KMS-11 (cell line): ENCODE results near the gene SLC22A31.
"Not testable (repeated sequence)": the region's sequence is repeated elsewhere in the genome, so short reads cannot be mapped to it uniquely, and the experiment has no call there.

ENCODE experiments used
- H2AFZ ChIP-seq: fragments of 200-600 bp; sonication (generic); 2 replicates; pipeline ENCODE4 v1.6.1; 2016; ENCODE audit warnings: antibody characterized with exemption, mixed run types, low read depth
- H3K27ac ChIP-seq: fragments of 200-600 bp; sonication (generic); 2 replicates; pipeline ENCODE4 v1.6.1; 2016; ENCODE audit warnings: mild to moderate bottlenecking, mixed run types
- H3K27me3 ChIP-seq: fragments of 200-600 bp; sonication (generic); 2 replicates; pipeline ENCODE4 v1.6.1; 2017; ENCODE audit warnings: mild to moderate bottlenecking, low read depth, mixed run types, moderate library complexity; ENCODE audit not compliant: insufficient read depth
- H3K36me3 ChIP-seq: fragments of 200-600 bp; sonication (generic); 2 replicates; pipeline ENCODE4 v1.6.1; 2017; ENCODE audit warnings: mild to moderate bottlenecking, mixed run types; ENCODE audit not compliant: insufficient read depth
- H3K4me1 ChIP-seq: fragments of 200-600 bp; sonication (generic); 2 replicates; pipeline ENCODE4 v1.6.1; 2016; ENCODE audit warnings: mild to moderate bottlenecking, low read depth, mixed run types; ENCODE audit not compliant: poor library complexity, severe bottlenecking
- H3K4me2 ChIP-seq: fragments of 200-600 bp; sonication (generic); 2 replicates; pipeline ENCODE4 v1.7.0; 2016; ENCODE audit warnings: mild to moderate bottlenecking, mixed run types
- H3K4me3 ChIP-seq: fragments of 200-600 bp; sonication (generic); IDR thresholded peaks from 2 replicates; pipeline ENCODE4 v1.6.1; 2017; ENCODE audit warnings: low read depth, low read length, mixed read lengths; ENCODE audit not compliant: insufficient read depth
- H3K79me2 ChIP-seq: fragments of 200-600 bp; sonication (generic); 2 replicates; pipeline ENCODE4 v1.6.1; 2016; ENCODE audit warnings: low read depth, mixed run types; ENCODE audit not compliant: insufficient read depth
- H3K9ac ChIP-seq: fragments of 200-600 bp; sonication (generic); 2 replicates; pipeline ENCODE4 v1.6.1; 2016; ENCODE audit warnings: mild to moderate bottlenecking, mixed run types
- H4K20me1 ChIP-seq: fragments of 200-600 bp; sonication (generic); 2 replicates; pipeline ENCODE4 v1.6.1; 2016; ENCODE audit warnings: mild to moderate bottlenecking, mixed run types; ENCODE audit not compliant: insufficient read depth
- TF ChIP-seq, protein P1 (sequence below): fragments of 200-600 bp; sonication (generic); conservative IDR thresholded peaks from 2 replicates; pipeline ENCODE4 v1.6.1; 2017; ENCODE audit warnings: low read depth, mild to moderate bottlenecking, antibody characterized with exemption, low read length, moderate library complexity, mixed read lengths

Gene SLC22A31

DNA sequence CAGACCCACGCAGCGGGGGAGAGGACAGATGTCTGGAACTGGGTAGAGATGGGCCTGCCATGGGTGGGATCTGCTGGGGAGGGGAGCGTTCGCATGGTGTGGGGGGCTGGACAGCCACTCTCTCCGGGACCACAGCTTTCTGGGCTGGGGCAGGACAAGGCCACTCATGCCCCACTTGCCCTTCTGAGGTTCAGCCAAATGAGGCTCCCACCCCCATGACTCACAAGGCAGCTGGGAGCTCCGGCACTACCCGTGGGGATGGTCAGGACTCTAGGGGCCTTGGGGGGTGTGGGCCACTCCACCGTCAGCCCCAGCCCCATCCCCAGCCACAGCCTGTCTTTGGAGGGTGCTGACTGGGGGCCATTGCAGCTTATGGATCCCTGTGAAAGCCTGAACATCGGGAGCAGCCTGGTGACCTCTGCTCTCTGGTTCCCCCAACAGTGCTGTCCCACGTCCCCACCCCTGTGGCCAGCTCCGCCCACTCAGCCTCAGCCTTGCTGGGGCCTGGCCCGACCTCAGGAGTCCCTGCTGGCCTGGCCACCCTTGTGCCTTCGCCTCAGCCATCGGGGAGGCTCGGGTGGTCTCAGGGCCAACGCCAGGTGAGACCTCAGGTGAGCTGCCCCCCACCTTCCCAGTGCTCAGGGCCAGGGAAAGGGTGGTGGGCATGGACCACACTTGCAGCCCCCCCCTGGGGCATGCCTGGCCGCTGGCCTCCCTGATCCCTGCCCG is 33.5 kb downstream of the SLC22A31 start:
- Histone ChIP-seq H3K4me2 (no peak overlapping the region), H2AFZ (no peak overlapping the region), H4K20me1 (no peaks in the 10 kb centered on the region), H3K79me2 (no peaks in the 10 kb centered on the region), H3K4me3 (no peak overlapping the region), H3K9ac (no peak overlapping the region), H3K4me1 (peaks cover 21% of the 10 kb centered on the region), H3K27me3 (peaks cover 37% of the 10 kb centered on the region), H3K27ac (no peak overlapping the region), H3K36me3 (no peaks in the 10 kb centered on the region)
- TF ChIP-seq, protein P1, sequence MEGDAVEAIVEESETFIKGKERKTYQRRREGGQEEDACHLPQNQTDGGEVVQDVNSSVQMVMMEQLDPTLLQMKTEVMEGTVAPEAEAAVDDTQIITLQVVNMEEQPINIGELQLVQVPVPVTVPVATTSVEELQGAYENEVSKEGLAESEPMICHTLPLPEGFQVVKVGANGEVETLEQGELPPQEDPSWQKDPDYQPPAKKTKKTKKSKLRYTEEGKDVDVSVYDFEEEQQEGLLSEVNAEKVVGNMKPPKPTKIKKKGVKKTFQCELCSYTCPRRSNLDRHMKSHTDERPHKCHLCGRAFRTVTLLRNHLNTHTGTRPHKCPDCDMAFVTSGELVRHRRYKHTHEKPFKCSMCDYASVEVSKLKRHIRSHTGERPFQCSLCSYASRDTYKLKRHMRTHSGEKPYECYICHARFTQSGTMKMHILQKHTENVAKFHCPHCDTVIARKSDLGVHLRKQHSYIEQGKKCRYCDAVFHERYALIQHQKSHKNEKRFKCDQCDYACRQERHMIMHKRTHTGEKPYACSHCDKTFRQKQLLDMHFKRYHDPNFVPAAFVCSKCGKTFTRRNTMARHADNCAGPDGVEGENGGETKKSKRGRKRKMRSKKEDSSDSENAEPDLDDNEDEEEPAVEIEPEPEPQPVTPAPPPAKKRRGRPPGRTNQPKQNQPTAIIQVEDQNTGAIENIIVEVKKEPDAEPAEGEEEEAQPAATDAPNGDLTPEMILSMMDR: no peak

DNA sequence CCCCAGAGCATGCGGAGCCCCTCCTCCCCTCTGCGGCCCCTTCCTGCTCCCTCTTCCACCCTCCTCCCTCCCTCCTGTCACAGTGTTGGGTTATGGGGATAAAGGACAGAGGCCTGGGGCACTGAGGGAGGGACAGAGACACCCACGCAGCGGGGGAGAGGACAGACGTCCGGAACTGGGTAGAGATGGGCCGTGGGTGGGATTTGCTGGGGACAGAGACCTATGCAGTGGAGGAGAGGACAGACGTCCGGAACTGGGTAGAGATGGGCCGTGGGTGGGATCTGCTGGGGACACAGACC is 34.7 kb downstream of the SLC22A31 start:
- H4K20me1 ChIP-seq, H3K36me3 ChIP-seq, H2AFZ ChIP-seq, H3K79me2 ChIP-seq, H3K4me3 ChIP-seq, H3K27ac ChIP-seq, H3K4me2 ChIP-seq, H3K9ac ChIP-seq: not testable (repeated sequence)
- Histone ChIP-seq H3K27me3 (peaks cover 37% of the 10 kb centered on the region), H3K4me1 (peaks cover 15% of the 10 kb centered on the region)

DNA sequence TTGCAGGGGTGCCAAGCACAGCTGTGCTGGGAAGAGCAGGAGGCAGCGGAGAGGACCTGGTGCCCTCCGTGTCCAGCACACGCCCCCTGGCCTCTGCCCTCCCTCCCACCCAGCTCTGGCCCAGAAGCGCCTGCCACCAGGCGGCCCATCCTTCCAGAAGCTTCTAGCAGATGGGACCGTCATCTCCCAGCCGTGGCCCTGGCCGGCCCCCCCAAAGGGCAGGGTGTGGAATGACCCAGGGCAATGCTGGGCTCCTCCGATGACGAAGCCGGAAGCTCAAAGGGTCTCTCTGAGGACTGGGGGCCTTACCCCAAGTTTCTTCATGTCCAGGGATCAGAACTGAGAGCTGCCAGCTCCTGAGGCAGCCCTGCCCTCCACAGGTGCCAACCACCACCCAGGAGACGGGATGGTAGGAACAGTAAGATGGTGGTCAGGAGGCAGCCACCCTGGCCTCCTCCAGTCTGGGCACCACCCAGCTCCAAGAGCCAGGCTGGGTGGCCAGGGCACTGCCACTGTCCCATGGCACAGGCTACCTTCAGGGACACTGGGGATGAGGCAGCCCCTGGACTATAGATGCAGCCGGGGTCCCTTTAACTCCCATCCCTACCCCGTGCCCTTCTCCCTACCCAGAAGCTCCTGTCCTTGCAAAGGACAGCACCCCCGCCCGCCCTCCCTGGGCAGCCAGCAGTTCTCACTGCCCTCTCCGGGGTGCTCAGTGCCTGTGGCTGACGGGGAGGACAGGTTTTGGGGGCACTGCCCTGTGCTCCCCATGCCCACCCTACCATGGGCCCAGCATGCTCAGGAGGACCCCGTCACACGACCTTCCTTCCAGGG is 35.3 kb downstream of the SLC22A31 start:
- peaks cover 36% of the 10 kb centered on the region for H3K27me3 ChIP-seq
- H3K27ac ChIP-seq: no peak overlapping the region
- no peak overlapping the region for H2AFZ ChIP-seq
- TF ChIP-seq, protein P1: no peak
- H3K79me2 ChIP-seq: no peaks in the 10 kb centered on the region
- no peak overlapping the region for H3K9ac ChIP-seq
- H3K4me3 ChIP-seq: no peak overlapping the region
- H4K20me1 ChIP-seq: no peaks in the 10 kb centered on the region
- no peaks in the 10 kb centered on the region for H3K36me3 ChIP-seq
- peaks cover 10% of the 10 kb centered on the region for H3K4me1 ChIP-seq
- H3K4me2 ChIP-seq: no peak overlapping the region

DNA sequence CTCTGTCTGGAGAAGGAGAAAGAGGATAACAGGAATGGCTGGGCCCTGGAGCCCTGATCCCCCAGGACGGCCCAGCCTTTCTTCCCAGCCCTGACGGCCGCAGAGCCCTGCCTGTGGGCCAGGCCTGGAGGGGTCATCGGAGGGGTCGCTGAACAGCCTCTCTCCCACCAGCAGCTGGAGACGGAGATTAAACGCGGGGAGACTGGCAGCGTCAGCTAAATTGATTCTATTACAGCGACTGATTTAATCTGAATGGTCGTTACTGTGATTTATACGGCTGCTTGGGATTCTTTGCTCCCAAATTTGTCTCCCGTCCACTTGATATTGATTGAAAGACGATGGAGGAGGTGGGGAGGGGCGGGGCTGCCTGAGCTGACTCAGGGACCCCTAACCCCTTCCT is 35.9 kb downstream of the SLC22A31 start:
- Histone ChIP-seq H3K4me1 (peaks cover 6% of the 10 kb centered on the region), H3K9ac (no peak overlapping the region), H3K79me2 (no peaks in the 10 kb centered on the region), H3K27ac (no peak overlapping the region), H3K36me3 (no peaks in the 10 kb centered on the region), H3K4me2 (no peak overlapping the region), H3K27me3 (peaks cover 31% of the 10 kb centered on the region), H2AFZ (no peak overlapping the region), H3K4me3 (no peak overlapping the region), H4K20me1 (no peaks in the 10 kb centered on the region)
- TF ChIP-seq, protein P1: no peak

DNA sequence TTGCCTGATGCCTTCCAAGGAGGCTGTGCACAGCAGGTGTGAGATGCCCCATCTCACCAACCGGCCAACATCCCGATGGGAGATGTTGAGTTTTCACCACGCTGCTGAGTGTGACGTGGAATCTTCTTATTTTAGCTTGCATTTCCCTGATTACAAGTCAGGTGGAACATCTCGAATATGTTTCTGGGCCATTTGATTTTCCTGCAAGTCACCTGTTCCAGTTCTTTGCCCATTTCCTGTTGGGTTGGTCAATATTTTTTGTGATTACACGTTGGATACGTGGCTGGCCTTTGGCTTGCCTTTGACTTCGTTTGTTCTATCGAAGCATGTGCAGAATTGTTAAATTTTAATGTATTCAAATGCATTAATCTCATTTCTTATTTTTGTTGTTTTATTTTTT is 37.0 kb downstream of the SLC22A31 start:
- Histone ChIP-seq H4K20me1 (no peaks in the 10 kb centered on the region), H3K9ac (no peak overlapping the region), H3K79me2 (no peaks in the 10 kb centered on the region), H3K36me3 (no peaks in the 10 kb centered on the region), H3K4me3 (no peak overlapping the region), H3K4me2 (no peak overlapping the region), H3K4me1 (peaks cover 6% of the 10 kb centered on the region), H3K27me3 (peaks cover 24% of the 10 kb centered on the region), H2AFZ (no peak overlapping the region), H3K27ac (no peak overlapping the region)
- TF ChIP-seq, protein P1: no peak
